GM18519 (cell line): Measurements from ENCODE around the gene ERBB3.

Source experiments
- ATAC-seq: cut with Tn5 transposase; IDR thresholded peaks from one replicate; pipeline ENCODE4 v1.9.1; 2021; ENCODE audit warnings: mild to moderate bottlenecking, moderate library complexity; ENCODE audit not compliant: unreplicated experiment, low FRiP score

The ERBB3 gene

DNA sequence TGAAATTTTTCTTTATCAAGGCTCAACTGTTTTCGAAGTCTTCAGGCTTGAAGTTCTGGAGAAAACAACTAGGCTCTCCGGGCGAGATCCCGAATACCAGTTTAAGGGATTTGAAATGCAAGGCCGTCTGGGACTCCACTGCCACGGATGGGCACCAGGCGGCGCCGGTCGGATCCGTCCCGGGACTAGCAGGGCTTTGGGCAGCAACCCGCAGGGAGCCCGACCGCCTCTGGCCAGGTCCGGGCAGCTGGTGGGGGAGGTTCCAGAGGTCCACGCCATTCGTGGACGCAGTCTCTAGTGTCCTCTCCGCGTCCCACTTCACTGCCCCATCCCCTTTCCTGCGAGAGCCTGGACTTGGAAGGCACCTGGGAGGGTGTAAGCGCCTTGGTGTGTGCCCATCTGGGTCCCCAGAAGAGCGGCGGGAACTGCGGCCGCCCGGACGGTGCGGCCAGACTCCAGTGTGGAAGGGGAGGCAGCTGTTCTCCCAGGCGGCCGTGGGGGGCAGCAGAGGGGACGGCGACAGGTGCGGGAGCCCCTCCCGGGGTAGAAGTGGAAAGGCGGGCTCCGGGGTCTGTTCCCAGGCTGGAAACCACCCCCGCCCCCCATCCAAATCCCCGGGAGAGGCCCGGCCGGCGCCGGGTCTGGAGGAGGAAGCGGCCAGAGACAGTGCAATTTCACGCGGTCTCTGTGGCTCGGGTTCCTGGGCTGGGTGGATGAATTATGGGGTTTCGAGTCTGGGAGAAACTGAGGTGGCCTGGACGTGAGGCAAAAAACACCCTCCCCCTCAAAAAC, 838 bp upstream of the ERBB3 start:
- no peak for ATAC-seq

DNA sequence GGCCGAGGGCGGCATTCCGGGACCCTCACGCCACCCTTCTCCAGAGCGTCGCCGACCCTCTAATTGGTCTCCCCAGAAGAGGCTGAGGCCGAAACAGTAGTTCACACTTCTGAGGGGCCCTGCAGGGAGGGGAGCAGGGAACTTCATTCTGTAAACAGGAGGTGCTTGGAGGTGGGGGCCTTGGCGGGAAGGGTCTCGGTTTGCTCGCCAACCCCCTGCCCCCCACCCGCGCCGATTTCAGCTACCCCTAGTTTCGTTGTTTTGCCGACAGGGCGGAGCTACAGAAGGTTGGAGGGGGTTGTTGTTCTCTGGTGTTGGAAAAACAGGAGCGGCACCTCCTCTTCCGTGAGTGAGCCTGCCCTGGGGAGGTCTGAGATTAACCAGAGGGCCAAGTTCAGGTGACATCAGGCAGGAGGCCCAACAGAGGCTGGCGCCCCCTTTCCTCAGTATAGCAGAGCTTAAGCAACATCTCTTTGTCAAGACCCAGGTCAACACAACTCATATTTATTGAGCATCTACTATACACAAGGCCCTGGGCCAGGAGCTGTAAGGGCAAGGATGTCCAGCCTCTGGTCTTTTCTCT, 682 bp downstream of the ERBB3 start:
- ATAC-seq, result no peak

DNA sequence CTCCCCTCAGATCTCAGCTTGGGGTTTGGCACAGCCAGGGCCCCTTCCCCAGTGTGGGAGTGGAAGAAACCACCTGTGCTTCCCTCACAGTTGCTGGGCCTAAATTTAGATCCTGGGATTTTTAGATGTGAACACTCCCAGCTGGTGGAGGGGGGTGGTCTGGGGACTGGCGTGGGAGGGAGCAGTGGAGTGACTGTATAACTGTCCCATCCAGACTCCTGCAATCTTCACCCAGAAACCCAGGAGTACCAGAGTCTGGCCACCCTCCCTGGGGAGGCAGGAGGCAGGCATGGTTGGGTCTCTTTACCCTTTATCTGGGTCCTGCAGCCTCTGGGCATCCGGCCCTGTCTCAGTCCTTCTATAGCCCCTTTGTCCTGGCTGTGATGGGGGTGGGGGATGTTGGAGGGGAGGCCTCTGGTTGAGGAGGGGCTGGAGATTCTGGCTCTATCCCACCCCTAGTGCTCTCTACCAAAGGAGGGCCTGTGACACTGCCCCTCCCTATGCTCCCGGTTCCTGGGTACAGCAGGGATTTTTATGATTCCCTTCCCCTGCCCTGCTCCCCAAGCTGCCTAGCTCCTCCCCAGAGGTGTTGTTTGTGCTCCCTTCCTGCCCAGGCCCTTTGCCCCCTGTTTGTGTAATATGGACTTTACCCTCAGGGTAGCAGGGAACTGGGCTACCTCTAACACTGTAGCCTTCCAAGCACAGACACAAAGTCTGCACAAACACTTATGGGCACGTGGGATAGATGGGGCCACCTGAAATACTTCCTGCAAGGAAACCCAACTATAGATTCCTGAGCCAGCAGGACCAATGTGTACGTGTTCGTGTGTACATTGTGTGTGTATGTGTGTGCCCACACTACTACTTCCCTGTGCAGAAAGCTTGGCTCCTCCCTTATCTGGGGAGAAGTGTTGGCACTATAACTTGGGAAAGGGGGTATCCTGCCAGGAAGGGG, 1.7 kb downstream of the ERBB3 start:
- ATAC-seq, result no peak

DNA sequence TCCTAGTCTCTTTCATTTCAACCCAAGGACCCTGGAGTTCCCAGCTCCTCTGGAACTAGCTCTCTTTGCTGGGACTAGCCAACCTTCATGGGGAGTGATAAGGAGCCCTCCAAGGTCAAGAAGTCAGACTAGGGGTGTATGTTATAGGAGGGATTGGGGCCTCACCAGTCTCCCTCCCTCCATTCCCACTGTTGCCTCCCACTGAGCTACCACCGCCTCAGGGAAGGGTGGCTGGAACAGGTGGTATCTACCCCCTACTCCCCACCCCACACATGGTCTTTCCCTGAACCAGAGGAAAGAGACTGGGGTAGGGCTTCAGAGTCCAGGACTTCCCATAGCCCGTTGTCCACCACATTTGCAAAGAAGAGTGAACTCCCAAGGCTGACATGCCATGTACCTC, 2.4 kb downstream of the ERBB3 start:
- no peak for ATAC-seq

DNA sequence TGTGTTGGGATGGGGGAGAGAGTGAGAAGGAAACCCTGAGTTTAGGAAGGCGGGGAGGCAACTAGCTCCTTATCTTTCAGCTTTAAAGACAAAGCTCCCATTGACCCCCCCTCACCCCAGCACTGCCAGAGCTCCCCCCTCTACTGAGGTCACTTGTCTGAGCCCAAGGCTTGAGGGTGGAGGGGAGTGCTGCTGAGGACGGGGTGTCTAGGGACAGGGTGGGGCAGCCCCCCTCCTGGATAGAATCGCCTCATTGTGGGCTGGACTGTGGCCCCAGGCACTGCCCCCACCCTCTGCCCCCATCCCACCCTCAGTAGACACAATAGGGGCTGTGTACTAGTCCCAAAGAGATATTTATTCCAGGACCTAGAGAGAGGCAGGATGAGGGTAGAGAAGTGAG, 3.0 kb downstream of the ERBB3 start:
- ATAC-seq, result no peak

DNA sequence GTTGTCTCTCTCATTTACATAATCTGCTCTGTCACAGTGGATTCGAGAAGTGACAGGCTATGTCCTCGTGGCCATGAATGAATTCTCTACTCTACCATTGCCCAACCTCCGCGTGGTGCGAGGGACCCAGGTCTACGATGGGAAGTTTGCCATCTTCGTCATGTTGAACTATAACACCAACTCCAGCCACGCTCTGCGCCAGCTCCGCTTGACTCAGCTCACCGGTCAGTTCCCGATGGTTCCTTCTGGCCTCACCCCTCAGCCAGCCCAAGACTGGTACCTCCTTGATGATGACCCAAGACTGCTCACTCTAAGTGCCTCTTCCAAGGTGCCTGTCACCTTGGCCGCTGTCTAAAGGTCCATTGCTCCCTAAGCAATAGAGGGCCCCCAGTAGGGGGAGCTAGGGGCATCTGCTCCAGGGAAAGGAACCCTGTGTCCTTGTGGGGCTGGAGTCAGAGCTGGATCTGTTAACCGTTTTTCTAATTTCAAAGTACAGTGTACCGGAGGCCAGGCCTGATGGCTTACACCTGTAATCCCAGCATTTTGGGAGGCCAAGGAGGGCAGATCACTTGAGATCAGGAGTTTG, 5.1 kb downstream of the ERBB3 start:
- ATAC-seq, result no peak

DNA sequence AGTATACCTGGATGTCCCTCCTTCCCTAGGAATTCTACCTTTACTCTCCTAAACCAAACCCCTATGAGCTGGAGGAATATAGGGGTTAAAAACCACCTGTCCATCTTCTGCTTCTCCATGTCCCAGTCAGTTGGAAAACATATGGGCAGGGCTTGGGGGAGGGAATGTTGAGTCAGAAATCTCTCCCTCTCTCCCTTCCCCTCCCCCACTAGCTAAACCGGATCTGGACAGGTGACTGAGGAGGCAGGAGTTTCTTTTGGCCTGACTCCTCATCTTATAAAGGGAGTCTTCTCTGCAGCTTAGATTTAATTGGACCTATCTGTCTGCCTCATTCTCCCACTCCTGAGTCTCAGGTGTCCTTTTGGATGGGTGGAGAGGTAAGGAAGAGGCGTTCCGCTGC, 6.1 kb downstream of the ERBB3 start:
- ATAC-seq, result no peak

DNA sequence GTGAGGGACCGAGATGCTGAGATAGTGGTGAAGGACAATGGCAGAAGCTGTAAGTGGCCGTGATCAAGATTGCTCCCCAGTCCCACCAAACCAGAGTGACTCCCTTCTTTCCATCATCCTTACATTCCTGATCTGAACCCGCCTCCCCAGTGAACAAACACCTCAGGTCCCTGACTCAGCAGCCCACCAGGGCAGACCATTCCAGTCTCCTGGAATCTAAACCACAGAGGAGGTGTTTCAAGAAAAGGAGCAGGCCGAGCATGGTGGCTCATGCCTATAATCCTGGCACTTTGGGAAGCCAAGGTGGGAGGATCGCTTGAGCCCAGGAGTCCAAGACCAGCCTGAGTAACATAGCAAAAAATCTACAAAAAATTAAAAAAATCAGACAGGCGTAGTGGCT, 6.6 kb downstream of the ERBB3 start:
- no peak for ATAC-seq

DNA sequence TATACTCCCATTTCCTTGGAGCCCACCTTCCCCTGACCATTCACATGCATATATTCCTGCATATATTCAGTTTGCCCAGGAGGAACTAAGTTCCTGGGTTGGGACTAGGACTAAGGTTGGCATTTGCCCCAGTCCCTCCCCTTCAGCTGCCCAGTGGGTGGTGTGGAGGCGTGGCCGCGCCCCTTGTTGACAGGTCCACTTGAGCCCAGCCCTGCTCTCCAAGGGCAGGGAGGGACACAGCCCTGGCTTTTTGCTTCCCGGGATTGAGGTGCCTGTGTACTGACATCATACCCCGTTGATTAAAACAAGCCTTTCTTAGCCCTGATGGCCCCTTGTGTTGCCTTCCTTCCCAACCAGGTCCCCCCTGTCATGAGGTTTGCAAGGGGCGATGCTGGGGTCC, 7.3 kb downstream of the ERBB3 start:
- ATAC-seq, result no peak

DNA sequence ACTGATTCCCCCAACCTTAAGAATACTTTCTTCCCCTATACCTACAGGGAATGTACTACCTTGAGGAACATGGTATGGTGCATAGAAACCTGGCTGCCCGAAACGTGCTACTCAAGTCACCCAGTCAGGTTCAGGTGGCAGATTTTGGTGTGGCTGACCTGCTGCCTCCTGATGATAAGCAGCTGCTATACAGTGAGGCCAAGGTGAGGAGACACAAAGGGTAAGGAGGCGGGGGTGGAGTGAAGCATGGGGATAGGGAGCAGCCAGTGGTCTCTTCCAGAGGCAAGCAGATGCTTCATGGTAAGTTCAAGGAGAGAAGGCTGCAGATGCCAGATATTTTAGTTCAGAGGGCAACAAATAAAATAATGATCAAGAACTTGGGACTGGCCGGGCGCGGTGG, 17.8 kb downstream of the ERBB3 start:
- no peak for ATAC-seq

DNA sequence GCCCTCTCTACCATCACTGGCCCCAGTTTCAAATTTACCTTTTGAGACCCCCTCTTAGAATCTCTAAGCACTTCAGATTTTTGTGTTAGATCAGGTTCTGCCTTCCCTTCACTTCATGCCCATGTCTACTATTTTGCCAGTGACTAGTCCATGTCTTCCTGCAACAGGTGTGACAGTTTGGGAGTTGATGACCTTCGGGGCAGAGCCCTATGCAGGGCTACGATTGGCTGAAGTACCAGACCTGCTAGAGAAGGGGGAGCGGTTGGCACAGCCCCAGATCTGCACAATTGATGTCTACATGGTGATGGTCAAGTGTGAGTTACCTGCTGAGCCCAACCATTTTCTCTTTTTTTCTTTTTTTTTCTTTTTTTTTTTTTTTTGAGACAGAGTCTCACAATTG, 18.6 kb downstream of the ERBB3 start:
- no peak for ATAC-seq

DNA sequence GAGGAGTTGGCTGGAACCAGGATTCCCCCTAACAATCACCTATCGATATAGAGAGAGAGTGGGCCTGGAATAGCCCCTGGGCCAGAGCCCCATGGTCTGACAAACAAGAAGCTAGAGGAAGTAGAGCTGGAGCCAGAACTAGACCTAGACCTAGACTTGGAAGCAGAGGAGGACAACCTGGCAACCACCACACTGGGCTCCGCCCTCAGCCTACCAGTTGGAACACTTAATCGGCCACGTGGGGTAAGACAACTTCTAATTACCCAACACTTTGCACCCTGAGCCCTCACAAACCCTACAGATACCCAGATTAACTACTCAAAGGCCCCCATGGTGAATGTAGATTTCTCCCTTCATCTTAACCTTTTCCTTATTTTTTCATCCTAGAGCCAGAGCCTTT, 19.8 kb downstream of the ERBB3 start:
- ATAC-seq, result no peak

DNA sequence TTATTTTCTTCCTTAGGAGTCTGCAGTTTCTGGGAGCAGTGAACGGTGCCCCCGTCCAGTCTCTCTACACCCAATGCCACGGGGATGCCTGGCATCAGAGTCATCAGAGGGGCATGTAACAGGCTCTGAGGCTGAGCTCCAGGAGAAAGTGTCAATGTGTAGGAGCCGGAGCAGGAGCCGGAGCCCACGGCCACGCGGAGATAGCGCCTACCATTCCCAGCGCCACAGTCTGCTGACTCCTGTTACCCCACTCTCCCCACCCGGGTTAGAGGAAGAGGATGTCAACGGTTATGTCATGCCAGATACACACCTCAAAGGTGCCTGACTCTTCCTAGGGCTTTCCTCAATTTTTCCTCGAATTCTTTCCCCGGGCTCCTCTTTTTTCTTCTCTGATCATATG, 21.1 kb downstream of the ERBB3 start:
- no peak for ATAC-seq

DNA sequence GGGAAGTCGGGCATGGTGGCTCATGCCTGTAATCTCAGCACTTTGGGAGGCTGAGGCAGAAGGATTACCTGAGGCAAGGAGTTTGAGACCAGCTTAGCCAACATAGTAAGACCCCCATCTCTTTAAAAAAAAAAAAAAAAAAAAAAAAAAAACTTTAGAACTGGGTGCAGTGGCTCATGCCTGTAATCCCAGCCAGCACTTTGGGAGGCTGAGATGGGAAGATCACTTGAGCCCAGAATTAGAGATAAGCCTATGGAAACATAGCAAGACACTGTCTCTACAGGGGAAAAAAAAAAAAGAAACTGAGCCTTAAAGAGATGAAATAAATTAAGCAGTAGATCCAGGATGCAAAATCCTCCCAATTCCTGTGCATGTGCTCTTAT, 22.7 kb downstream of the ERBB3 start:
- no peak for ATAC-seq

DNA sequence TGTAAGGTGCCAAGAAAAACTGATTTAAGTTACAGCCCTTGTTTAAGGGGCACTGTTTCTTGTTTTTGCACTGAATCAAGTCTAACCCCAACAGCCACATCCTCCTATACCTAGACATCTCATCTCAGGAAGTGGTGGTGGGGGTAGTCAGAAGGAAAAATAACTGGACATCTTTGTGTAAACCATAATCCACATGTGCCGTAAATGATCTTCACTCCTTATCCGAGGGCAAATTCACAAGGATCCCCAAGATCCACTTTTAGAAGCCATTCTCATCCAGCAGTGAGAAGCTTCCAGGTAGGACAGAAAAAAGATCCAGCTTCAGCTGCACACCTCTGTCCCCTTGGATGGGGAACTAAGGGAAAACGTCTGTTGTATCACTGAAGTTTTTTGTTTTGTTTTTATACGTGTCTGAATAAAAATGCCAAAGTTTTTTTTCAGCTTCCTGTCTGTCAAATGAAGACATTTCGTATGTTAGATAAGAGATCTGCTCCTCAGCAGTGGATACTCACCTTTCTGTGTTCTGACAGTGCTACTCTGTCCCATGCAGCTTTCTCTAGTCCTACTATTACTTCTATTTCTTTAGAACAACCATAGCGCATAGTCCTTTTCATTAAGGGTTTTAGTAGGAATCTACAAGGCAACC, 23.2 kb downstream of the ERBB3 start:
- no peak for ATAC-seq

DNA sequence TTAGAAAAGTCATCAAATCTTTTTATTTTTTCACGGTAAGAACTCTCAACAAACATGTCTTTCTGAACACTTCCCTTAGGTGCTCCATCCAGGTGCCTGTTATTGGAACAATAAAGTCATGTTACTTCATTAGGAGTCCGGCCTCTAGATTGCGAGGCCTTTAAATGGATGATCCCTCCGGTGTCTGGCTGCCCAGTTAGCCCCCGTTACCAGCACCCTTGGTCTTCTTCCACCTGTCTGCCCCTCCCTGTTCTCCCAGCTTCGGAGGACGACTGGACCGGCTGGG, 23.8 kb downstream of the ERBB3 start:
- ATAC-seq, result no peak

DNA sequence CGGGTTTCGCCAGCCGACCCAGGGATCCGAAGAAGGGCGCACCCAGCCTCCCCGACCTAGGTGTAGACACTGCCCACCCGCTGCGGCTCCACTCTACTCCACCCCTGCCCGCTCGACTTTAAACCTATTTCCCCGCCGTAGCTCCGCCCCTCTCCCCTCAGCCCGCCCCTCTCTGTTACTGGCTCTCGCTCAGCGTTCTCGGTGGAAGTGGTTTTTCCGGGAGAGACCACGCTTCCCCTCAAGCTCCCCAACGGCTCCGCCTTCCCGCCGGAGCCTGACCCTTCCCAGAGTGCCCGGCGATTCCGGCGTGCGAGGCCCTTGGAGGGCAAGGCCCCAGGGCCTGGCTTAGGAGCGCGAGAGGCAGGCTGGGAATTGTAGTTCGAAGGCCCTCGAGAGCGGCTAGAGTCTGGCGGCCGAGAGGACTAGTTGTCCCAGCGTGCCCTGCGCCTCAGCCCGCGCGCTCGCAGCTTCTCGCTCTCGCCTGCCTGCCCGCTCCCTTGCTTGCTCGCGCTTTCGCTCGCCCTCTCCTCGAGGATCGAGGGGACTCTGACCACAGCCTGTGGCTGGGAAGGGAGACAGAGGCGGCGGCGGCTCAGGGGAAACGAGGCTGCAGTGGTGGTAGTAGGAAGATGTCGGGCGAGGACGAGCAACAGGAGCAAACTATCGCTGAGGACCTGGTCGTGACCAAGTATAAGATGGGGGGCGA, 24.3 kb downstream of the ERBB3 start, which contains the start of gene PA2G4:
Gene PA2G4, plus strand, starts transcription at position 451 of the 706 bp plus-strand sequence. Its CDS starts 179 bp downstream, at position 630.
- ATAC-seq, result peak; percentile 88

DNA sequence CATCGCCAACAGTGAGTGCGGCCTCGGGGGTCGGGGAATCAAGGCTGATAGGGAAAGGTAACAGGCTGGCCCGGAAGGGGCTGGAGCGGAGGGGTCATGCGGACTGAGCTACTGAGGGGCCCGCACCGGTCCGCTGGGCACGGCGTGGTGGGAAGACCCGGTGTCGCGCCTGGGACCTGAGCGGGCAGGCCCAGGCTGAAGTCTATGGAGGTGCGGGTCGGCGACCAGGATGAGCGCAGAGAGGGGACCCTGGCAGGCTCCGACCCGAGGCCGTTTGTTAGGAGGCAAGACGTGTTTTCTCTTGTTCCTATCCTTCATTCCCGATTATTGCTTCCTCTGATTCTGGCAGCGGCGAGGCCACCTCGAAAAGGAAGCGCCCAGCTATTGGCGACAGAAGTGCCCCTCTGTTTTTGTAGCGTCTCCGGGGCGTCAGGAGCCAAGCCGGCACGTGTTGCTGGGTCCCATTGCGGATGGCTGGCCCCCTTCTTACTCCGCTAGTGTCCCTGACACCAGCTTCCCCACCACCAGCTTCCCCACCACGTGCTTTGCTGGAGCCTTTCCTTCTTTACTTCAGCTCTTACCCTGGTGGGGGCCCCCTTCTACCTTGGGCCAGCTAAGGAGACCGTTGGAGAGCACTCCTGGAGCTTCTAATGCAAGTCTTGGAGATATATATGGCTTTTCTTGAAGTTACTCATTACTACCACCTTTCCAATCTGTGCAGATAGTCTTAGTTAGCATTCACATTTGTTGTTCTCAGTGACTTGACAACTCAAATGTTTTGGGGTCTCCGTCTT, 25.0 kb downstream of the ERBB3 start:
- ATAC-seq, result no peak

DNA sequence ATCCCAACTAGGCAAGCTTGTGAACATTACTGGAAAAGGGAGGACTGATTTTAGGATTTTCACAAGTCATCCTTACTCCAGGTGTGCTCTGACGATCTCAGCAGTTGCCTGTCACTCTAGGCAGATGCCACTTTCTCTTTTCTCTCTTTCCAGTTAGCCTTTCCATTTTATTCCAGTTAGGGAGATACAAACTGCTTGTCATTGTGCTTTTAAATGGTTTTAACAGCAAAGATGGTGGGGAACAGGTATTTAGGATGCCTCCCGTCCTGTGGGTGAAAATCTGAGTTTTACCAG, 25.6 kb downstream of the ERBB3 start:
- no peak for ATAC-seq
